Measurements from ENCODE around the gene AGBL4. TPM values are rescaled to one million over a fixed set of nuclear protein-coding genes. Genes with fewer than 3 reads are reported as not detected.

The AGBL4 gene
- total RNA-seq, 1 donor from 2014 or later: not detected

GRCh38 chr1:48697066-48697707, 1326.6 kb downstream of the AGBL4 start:
- Mint-ChIP-seq H3K9me3 (no peaks in the 10 kb centered on the region), H3K36me3 (ENCODE audit: low read depth) (no peaks in the 10 kb centered on the region), H3K4me3 (ENCODE audit: low read depth) (no peak overlapping the region), H3K4me1 (ENCODE audit: low read depth) (no peaks in the 10 kb centered on the region), H3K27ac (no peak overlapping the region), H3K27me3 (ENCODE audit: low read depth) (peaks cover 16% of the 10 kb centered on the region)
- DNase-seq (ENCODE audit: low spot score): peak; percentile 22
- intact Hi-C loops (cut with micrococcal nuclease): loop anchor here (5.0 kb wide), 1 partner anchor 120 kb away; no protein-coding TSS in a partner anchor

- intact Hi-C loops (cut with micrococcal nuclease): loop anchor here (5.0 kb wide), 1 partner anchor 122 kb away; no protein-coding TSS in a partner anchor
- Mint-ChIP-seq H3K4me1 (ENCODE audit: low read depth) (no peaks in the 10 kb centered on the region), H3K4me3 (ENCODE audit: low read depth) (no peak overlapping the region), H3K27me3 (ENCODE audit: low read depth) (peaks cover 3% of the 10 kb centered on the region), H3K9me3 (no peaks in the 10 kb centered on the region), H3K27ac (no peak overlapping the region), H3K36me3 (ENCODE audit: low read depth) (no peaks in the 10 kb centered on the region)
- DNase-seq (ENCODE audit: low spot score): no peak
These were observed 1328.6 kb downstream of the AGBL4 start for GRCh38 chr1:48695161-48695560.

- H3K27ac Mint-ChIP-seq: no peak overlapping the region
- no peaks in the 10 kb centered on the region for H3K4me1 Mint-ChIP-seq (ENCODE audit: low read depth)
- no peaks in the 10 kb centered on the region for H3K9me3 Mint-ChIP-seq
- no peak for DNase-seq (ENCODE audit: low spot score)
- intact Hi-C loops (cut with micrococcal nuclease): no loop called here
- no peak overlapping the region for H3K4me3 Mint-ChIP-seq (ENCODE audit: low read depth)
- peaks cover 3% of the 10 kb centered on the region for H3K27me3 Mint-ChIP-seq (ENCODE audit: low read depth)
- H3K36me3 Mint-ChIP-seq (ENCODE audit: low read depth): no peaks in the 10 kb centered on the region
These were observed 1330.0 kb downstream of the AGBL4 start for GRCh38 chr1:48693674-48694320.

GRCh38 chr1:48693180-48693579, 1330.6 kb downstream of the AGBL4 start:
- intact Hi-C loops (cut with micrococcal nuclease): no loop called here
- H3K4me3 Mint-ChIP-seq (ENCODE audit: low read depth): no peak overlapping the region

GRCh38 chr1:48692235-48692634, 1331.5 kb downstream of the AGBL4 start:
- Mint-ChIP-seq H3K9me3 (no peaks in the 10 kb centered on the region), H3K36me3 (ENCODE audit: low read depth) (no peaks in the 10 kb centered on the region), H3K4me3 (ENCODE audit: low read depth) (no peak overlapping the region), H3K27ac (no peak overlapping the region), H3K27me3 (ENCODE audit: low read depth) (no peaks in the 10 kb centered on the region), H3K4me1 (ENCODE audit: low read depth) (no peaks in the 10 kb centered on the region)
- no peak for DNase-seq (ENCODE audit: low spot score)
- intact Hi-C loops (cut with micrococcal nuclease): no loop called here

More at GRCh38 chr1:48693180-48693579, 1330.6 kb downstream of the AGBL4 start:
- no peaks in the 10 kb centered on the region for H3K27me3 Mint-ChIP-seq (ENCODE audit: low read depth)
- H3K9me3 Mint-ChIP-seq: no peaks in the 10 kb centered on the region
- no peak for DNase-seq (ENCODE audit: low spot score)
- no peak overlapping the region for H3K27ac Mint-ChIP-seq
- H3K4me1 Mint-ChIP-seq (ENCODE audit: low read depth): no peaks in the 10 kb centered on the region
- no peaks in the 10 kb centered on the region for H3K36me3 Mint-ChIP-seq (ENCODE audit: low read depth)

GRCh38 chr1:48691429-48692001, 1332.2 kb downstream of the AGBL4 start:
- Mint-ChIP-seq H3K27ac (no peak overlapping the region), H3K4me3 (ENCODE audit: low read depth) (no peak overlapping the region), H3K9me3 (no peaks in the 10 kb centered on the region), H3K27me3 (ENCODE audit: low read depth) (no peaks in the 10 kb centered on the region), H3K4me1 (ENCODE audit: low read depth) (no peaks in the 10 kb centered on the region), H3K36me3 (ENCODE audit: low read depth) (no peaks in the 10 kb centered on the region)
- intact Hi-C loops (cut with micrococcal nuclease): no loop called here
- DNase-seq (ENCODE audit: low spot score): no peak

- H3K27me3 Mint-ChIP-seq (ENCODE audit: low read depth): no peaks in the 10 kb centered on the region
- intact Hi-C loops (cut with micrococcal nuclease): no loop called here
- no peaks in the 10 kb centered on the region for H3K9me3 Mint-ChIP-seq
- no peak overlapping the region for H3K4me3 Mint-ChIP-seq (ENCODE audit: low read depth)
- H3K36me3 Mint-ChIP-seq (ENCODE audit: low read depth): no peaks in the 10 kb centered on the region
- no peak overlapping the region for H3K27ac Mint-ChIP-seq
- no peaks in the 10 kb centered on the region for H3K4me1 Mint-ChIP-seq (ENCODE audit: low read depth)
- DNase-seq (ENCODE audit: low spot score): no peak
These were observed 1335.5 kb downstream of the AGBL4 start for GRCh38 chr1:48688102-48688760.

GRCh38 chr1:48687282-48688045, 1336.3 kb downstream of the AGBL4 start:
- H3K9me3 Mint-ChIP-seq: no peaks in the 10 kb centered on the region
- no peak for DNase-seq (ENCODE audit: low spot score)
- H3K36me3 Mint-ChIP-seq (ENCODE audit: low read depth): no peaks in the 10 kb centered on the region
- no peaks in the 10 kb centered on the region for H3K4me1 Mint-ChIP-seq (ENCODE audit: low read depth)
- intact Hi-C loops (cut with micrococcal nuclease): no loop called here
- H3K27me3 Mint-ChIP-seq (ENCODE audit: low read depth): no peaks in the 10 kb centered on the region
- H3K4me3 Mint-ChIP-seq (ENCODE audit: low read depth): no peak overlapping the region
- H3K27ac Mint-ChIP-seq: no peak overlapping the region

GRCh38 chr1:48686159-48686558, 1337.6 kb downstream of the AGBL4 start:
- DNase-seq (ENCODE audit: low spot score): no peak
- Mint-ChIP-seq H3K36me3 (ENCODE audit: low read depth) (no peaks in the 10 kb centered on the region), H3K4me1 (ENCODE audit: low read depth) (no peaks in the 10 kb centered on the region), H3K9me3 (no peaks in the 10 kb centered on the region), H3K27me3 (ENCODE audit: low read depth) (no peaks in the 10 kb centered on the region), H3K4me3 (ENCODE audit: low read depth) (no peak overlapping the region), H3K27ac (no peak overlapping the region)
- intact Hi-C loops (cut with micrococcal nuclease): no loop called here

GRCh38 chr1:48684381-48684780, 1339.4 kb downstream of the AGBL4 start:
- no peaks in the 10 kb centered on the region for H3K9me3 Mint-ChIP-seq
- intact Hi-C loops (cut with micrococcal nuclease): no loop called here

GRCh38 chr1:48683839-48684238, 1339.9 kb downstream of the AGBL4 start:
- H3K4me3 Mint-ChIP-seq (ENCODE audit: low read depth): no peak overlapping the region
- H3K36me3 Mint-ChIP-seq (ENCODE audit: low read depth): no peaks in the 10 kb centered on the region
- H3K27me3 Mint-ChIP-seq (ENCODE audit: low read depth): no peaks in the 10 kb centered on the region
- no peak overlapping the region for H3K27ac Mint-ChIP-seq
- no peak for DNase-seq (ENCODE audit: low spot score)
- H3K9me3 Mint-ChIP-seq: no peaks in the 10 kb centered on the region
- no peaks in the 10 kb centered on the region for H3K4me1 Mint-ChIP-seq (ENCODE audit: low read depth)
- intact Hi-C loops (cut with micrococcal nuclease): no loop called here

More at GRCh38 chr1:48684381-48684780, 1339.4 kb downstream of the AGBL4 start:
- Mint-ChIP-seq H3K4me1 (ENCODE audit: low read depth) (no peaks in the 10 kb centered on the region), H3K4me3 (ENCODE audit: low read depth) (no peak overlapping the region), H3K27me3 (ENCODE audit: low read depth) (no peaks in the 10 kb centered on the region), H3K36me3 (ENCODE audit: low read depth) (no peaks in the 10 kb centered on the region), H3K27ac (no peak overlapping the region)
- DNase-seq (ENCODE audit: low spot score): no peak

GRCh38 chr1:48681476-48682305, 1342.1 kb downstream of the AGBL4 start:
- Mint-ChIP-seq H3K9me3 (no peaks in the 10 kb centered on the region), H3K27me3 (ENCODE audit: low read depth) (peaks cover 4% of the 10 kb centered on the region), H3K4me3 (ENCODE audit: low read depth) (no peak overlapping the region), H3K4me1 (ENCODE audit: low read depth) (peaks cover 2% of the 10 kb centered on the region), H3K27ac (no peak overlapping the region), H3K36me3 (ENCODE audit: low read depth) (no peaks in the 10 kb centered on the region)
- intact Hi-C loops (cut with micrococcal nuclease): no loop called here
- DNase-seq (ENCODE audit: low spot score): no peak
